ENCODE measurements around the gene MED25. TPM values are rescaled to one million over a fixed set of nuclear protein-coding genes. Genes with fewer than 3 reads are reported as not detected.

MED25 gene
- total and polyA plus RNA-seq, 9 of the 15 experiments (the other 6 are each of a cell fraction or from before 2014, with no cell fraction given): 4.1 to 93.9 (median 19.3) TPM

DNA sequence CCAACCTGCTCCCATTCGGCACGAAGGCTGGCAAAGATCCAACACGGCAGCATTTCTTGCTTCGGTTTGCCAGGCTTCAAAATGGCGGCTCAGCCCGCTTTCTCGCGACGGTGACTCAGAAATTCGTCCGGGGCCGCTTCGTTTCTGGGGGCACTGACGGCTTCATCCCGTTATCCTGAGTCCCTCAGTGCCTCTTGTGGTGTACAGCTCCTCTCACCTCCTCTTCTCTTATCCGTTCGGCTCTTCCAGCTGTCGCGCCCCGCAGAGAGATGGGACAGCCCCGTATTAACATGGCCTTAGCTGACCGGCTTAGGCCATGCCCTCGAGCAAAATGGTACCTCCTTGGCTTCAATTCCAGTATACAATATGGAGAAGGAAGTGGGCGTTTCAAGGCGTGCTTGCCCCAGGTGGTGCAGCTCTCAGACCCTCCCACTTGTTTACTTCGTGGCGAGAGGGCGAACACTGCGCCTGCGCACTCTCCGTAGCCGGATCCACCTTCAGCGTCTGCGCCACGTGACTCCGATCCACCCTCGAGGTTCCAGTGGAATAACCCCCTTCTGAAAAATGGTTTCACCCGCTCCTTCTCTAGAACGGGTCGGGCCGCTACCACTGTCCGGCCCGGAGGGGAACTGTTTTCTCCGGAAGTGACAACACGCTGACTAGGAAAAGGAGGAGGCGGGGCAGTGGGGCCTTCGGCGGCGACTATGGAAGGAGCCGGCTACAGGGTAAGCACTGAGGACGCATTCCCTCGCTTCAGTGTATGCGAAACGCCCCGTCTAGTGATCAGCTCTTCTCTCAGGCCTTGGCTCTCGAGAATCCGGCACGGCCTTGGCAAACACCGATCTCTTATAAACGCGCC is 59.2 kb downstream of the MED25 start, which contains the start of the genes AKT1S1 and TBC1D17 (continued):
- no peak for TF ChIP-seq ZBTB26 (CRISPR knock-in tag; IDR thresholded peaks at IDR 0.05)
- TF ChIP-seq CHCHD3 (CRISPR knock-in tag; IDR thresholded peaks at IDR 0.05): no peak
- peak; percentile 88 for TF ChIP-seq POLR2A (conservative IDR thresholded peaks at IDR 0.05)
- 0 out of 2 replicates have a peak, but pooled peaks have one; percentile 45 for TF ChIP-seq SMAD3 (CRISPR knock-in tag; conservative IDR thresholded peaks at IDR 0.05)
- TF ChIP-seq, protein P1, sequence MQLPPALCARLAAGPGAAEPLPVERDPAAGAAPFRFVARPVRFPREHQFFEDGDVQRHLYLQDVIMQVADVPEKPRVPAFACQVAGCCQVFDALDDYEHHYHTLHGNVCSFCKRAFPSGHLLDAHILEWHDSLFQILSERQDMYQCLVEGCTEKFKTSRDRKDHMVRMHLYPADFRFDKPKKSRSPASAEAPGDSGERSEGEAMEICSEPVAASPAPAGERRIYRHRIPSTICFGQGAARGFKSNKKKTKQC (CRISPR knock-in tag; IDR thresholded peaks at IDR 0.05): no peak
- 0 out of 2 replicates have a peak, but pooled peaks have one; percentile 18 for TF ChIP-seq GMEB1 (CRISPR knock-in tag; IDR thresholded peaks at IDR 0.05)
- no peak for TF ChIP-seq ZNF3 (CRISPR knock-in tag; IDR thresholded peaks at IDR 0.05)
- no peak; the same call in 1 of the 2 replicates for TF ChIP-seq MGA (IDR thresholded peaks at IDR 0.05)
- no peak for TF ChIP-seq ZNF239 (CRISPR knock-in tag; IDR thresholded peaks at IDR 0.05)
- no peak for TF ChIP-seq NCOR1 (IDR thresholded peaks at IDR 0.05)
- TF ChIP-seq RFX7 (CRISPR knock-in tag; IDR thresholded peaks at IDR 0.05): no peak
- 0 out of 2 replicates have a peak, but pooled peaks have one; percentile 61 for TF ChIP-seq ZC3H8 (IDR thresholded peaks at IDR 0.05)
- TF ChIP-seq LARP7 (IDR thresholded peaks at IDR 0.05): no peak

Measured in K562 (cell line).